Stimulated activated CD4-positive, alpha-beta T cell treated with anti-CD3 and anti-CD28 coated beads, Interleukin-12 subunit alpha, Interleukin-12 subunit beta, amount 100 ng/mL, for 24 hours (primary cell): ENCODE results near the gene SYT17.

ENCODE experiments used
- DNase-seq, 2 experiments: peaks; one replicate each; pipeline ENCODE4 v3.0.0-alpha.2; 2020; ENCODE audit warnings: low read depth in 2 of 2

Gene SYT17

DNA sequence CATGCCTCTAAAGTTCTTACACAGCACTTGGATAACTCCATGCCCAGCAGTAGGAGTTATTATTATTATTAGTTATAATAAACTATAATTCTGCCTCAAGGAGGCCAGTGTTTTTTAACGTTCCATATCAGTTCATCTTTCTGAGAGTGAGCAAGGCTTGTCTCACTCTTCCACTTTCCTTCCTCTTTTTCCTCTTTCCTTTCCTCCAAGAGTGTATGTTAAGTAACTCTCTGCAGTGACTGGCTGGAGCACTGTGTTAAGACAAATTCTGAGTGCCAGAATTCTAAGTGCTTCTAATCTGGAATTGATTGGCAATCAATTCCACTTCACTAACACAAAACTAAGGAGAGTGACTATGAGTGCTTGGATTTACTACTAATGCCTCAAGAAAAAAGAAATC, 133.9 kb downstream of the SYT17 start:
- no peak for DNase-seq

DNA sequence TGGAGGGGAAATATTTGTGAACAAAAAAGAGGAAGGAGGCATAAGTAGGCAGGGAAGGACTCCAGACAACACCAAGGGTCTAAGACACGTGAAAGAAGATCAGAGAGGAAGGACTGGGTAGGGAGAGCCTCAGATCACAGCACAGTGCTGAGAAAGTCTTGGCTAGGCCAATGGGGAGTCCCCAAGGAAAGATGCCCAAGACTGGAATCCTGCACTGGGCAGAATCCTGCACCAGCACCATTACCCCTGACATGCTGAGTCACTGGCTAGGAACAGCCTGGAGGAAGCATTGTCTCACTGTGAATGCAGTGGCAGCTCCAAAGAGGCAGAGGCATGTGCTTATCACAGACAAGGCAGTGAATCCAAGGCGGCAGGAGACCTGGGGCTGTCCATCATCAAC, 136.7 kb downstream of the SYT17 start:
- DNase-seq, result no peak

DNA sequence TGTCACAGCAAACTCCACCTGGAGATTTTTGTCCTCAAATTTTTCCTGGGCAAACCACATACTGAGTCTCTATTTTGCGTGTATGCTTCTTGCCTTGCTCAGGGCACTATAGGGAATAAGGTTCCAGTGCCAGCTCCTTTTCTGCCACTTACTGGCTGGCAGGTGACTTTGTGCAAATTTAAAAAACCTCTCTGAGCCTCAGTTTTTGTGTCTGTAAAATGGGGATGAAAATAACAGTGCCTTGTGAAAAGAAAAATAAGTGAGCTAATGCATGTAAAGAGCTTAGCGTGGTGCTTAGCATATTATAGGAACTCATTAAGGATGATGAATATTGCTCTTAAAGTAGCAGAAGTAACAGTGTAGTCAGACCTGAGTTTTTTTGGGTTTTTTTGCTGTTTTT, 137.4 kb downstream of the SYT17 start:
- no peak for DNase-seq

DNA sequence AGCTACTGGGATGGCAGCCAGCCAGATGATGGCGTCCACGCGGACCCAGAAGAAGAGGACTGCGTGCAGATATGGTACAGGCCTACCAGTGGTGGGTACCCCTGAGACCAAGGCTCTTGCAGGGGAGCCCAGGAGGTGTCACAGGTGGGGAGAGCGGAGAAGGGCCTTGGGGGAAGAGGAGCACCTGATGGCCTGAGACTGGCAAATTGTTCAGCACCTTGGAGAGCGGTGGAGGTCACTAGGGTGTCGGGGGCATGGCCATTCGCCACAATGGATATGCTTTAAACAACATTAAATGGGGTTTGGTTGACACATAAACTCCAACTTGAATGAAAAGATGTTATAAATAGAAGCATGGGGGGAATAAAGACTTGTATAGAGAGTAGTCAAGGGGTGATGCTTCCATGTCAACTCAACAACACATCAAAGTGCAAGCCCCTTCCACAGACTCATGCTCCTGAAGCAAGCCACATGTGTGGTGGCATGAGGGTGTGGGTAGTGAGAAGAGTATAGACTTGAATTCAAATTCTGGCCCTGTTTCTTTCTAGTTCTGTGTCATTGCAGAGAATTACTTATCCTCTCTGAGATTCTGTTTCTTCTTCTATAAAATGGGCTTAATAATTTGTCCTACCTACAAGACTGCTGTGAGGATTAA, 139.7 kb downstream of the SYT17 start:
- DNase-seq, result no peak

DNA sequence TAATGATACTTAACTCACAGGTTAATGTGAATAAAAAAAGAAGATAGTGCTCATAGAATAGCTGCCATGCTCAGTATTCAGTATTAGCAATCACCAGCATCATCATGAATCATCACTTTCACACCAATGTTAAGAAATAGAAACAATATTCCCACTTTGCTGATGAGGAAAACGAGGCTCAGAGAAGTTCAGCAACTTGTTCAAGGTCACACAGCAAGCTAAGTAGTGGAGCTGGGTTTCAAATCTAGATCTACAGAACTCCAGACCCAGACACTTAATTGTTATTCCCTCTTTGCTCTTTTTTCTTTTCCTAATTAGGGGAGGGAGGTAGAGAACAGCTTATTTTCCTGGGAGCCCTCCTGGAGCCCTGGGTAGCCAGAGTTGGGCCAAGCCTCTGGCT, 140.4 kb downstream of the SYT17 start:
- DNase-seq, result no peak

DNA sequence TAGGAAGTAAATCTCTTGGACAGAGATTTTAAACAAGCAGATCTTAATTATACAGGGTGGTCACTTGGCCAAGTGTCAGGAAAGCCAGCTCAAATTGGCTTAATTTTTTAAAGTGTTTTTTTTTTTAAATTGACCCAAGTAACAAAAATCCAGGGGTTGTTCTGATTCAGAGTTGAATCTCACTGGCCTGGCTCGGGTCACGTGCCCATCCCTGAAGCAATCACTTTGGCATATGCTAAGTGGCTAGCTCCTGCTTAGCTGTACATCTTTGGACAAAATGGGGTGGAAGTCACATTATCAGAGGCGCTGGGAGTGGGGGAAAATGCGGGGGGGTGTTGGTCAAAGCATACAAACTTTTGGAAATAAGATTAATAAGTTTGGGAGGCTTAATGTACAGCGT, 141.1 kb downstream of the SYT17 start:
- DNase-seq, result no peak

DNA sequence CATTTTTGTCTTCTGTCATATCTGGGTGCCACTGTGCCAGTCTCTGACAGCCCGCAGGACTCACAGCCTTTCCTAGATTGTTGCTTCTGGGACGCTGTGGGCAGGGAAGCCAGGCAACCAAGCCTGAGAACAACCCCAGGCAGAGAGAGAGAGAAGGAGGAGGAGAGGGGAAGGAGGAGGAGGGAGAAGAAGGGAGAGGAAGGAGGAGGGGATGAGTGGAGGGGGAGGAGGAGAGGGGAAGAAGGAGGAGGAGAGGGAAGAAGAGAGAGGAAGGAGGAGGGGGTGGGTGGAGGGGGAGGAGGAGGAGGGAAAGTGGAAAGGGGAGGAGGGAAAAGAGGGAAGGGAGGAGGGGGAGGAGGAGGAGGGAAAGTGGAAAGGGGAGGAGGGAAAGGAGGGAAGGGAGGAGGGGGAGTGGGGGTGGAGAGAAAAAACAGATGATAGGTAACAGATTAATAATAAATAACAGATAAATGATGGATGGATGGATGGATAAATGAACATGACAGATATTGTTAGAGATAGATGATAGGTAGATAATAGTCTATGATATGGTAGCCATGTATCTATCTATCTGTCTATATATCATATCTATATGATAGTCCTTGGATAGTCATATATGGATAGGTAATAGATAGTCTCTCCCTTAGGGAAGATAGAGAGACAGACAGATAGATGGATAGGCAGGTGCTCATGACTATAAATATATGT, 146.8 kb downstream of the SYT17 start:
- no peak for DNase-seq

DNA sequence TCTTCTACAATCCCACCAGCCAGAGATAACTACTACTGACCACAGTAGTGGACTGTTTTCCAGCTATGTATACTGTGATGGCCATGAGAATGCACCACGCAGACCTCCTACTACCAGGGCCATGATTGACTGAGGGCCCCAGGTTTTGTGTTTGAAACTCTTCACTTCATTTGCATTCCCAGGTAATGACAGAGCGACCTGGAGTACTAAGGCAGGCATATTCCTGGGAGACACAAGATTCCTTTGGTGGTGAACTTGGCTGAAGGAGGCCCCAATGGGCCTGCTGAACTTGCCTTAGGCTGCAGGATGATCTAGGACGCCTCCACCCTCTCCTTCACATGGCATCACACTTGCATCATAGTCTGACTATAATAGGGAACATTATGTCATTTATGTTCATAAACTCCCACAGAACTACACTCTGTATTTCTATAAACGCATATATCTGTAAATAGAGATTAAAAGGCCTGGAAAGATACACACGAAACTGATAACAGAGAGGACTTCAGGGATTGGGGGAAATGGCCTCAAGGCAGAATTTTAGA, 147.9 kb downstream of the SYT17 start:
- no peak for DNase-seq

DNA sequence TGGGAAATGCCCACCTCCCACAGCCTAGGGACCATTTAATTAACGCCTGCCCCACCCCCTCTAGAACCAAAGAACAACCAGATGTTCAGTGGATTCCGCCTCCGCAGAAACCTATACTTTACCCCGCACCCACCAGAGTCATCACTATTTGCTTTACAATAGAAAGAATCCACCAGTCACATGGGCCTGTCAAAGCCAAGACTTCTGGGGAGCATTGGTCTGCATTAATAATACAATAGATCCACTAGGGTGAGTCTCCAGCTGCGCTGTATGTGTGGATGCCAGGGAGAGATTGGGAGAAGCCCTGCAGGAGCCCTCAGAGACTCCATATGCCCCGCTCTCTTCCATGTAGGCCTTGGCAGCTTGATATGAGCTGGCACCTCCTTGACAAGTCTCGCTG, 148.8 kb downstream of the SYT17 start:
- DNase-seq, result no peak
